HG03280 (cell line): ENCODE results near the gene PNCK.
"Not testable (repeated sequence)": the region's sequence is repeated elsewhere in the genome, so short reads cannot be mapped to it uniquely, and the experiment has no call there.

Source experiments
- ATAC-seq: cut with Tn5 transposase; IDR thresholded peaks from one replicate; pipeline ENCODE4 v1.9.1; 2021; ENCODE audit warnings: mild to moderate bottlenecking, moderate library complexity; ENCODE audit not compliant: unreplicated experiment

PNCK gene

DNA sequence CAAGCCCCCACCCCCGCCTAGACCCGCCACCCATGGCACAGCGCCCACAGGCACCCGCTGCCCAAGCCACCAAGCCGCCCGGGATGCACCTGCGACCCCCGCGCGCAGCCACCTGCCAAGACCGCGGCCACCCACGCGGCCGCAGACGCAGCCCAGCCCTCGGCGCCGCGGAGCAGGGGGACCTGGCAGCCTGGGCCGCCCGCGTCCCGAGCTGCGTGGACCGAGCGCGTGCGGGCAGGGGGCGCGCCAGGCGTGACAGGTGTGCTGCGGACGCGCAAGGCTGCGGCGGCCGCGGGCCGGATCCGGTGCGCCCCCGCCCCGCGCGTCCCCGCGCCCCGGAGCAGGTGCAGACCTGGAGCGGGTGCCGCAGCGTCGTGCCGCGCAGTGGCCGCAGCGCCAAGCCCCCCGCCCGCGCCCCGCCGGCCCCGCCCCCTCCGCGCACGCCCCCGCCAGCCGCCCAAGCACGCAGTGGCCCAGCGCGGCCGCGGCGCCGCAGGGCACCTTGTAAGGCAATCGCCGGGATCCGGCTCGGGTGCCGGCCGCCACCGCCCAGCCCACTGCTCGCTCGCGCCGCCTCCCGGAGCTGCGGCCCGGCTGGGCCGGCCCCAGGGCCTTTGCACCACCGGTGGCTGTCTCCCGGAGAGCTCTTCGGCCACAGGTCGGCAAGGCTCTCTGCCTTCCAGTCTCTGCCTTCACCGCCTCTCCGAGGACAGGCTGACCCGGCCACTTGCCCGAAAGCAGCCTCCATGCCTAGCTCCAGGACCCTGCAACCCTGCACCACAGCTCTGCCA lies at the start of gene PNCK:
Gene PNCK (minus strand): TSS at position 386 of the 791 bp plus-strand sequence. CDS start 737 bp downstream, outside the sequence.
- ATAC-seq = no peak

DNA sequence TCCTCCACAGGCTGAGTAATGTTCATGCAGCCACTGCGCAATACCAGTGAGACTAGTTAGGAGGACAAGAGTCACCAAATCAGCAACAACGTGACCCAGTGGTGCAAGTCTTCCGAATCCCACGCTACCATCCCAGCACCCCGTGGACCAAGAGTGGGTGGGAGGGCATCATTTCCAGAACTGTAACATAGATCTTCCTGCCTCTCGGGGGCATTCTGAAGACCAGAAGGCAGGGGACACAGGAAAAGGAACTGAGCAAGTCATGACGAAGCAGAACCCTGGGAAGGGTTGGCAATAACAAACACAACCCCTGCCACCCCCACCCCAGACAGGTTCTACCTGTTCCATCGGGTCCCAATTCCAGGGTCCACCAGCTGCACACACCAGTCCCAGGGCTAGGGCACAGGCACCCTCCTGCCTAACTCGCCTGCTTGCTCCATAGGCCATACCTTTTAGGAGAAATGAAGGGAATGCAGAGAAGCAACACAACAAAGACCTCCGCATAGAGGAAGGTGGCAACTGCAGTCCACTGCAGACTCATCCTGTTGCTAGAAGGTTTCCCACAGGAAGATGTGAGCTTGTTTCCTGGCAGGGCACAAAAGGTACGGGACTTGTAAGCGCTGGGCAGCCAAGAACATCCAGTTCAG lies 49.2 kb upstream of the PNCK start:
- ATAC-seq = no peak

DNA sequence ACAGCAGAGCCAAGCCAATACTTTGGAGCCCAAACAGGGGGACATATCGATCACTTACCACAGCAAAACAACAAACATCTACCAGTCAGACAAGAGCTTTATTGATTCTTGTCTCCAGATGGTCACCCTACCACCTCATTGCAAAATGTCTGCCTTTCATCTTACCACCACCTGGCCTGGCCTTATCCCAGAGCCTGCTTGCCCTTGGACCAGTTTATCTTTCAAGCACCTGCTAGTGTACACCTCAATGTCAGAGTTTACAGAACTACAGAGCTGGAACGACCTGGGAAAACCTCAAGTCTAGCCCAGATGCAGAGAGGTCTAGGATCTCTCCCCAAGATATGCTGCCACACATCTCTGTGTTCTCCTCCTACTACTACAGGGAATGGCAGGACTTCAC lies 46.1 kb upstream of the PNCK start:
- no peak for ATAC-seq

DNA sequence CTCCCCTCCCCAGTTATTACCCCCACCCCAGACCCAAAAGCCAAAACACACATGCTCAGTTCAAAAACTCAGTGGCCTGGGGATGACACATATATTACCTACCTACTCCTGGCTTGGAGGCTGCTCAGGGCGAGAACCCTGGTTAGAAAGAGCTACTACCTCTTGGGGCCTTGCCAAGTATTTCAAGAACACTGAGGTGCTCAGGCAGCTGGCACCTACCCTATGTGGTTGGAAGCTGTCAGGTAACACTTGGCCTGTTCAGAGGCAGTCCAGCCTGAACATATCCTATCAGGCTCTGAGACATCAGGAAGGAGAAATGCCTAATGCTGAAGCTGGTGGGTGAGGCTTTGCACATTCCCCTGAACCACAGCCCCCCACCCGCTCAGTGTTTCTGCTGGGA lies 45.6 kb upstream of the PNCK start:
- no peak for ATAC-seq

DNA sequence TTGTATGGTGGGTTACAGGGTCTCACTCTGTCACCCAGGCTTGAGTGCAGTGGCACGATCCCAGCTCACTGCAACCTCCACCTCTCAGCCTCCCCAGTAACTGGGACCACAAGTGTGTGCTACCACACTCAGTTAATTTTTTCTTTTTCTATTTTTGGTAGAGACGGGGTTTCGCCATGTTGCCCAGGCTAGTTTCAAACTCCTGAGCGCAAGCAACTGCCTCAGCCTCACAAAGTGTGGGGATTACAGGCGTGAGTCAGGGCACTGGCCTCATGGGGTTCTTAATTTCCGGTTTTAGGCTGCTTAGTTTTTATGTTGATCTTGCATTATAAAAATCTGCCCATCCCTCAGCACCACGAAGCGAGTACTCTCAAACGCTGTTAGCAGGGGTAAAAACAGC lies 43.8 kb upstream of the PNCK start:
- ATAC-seq = no peak

DNA sequence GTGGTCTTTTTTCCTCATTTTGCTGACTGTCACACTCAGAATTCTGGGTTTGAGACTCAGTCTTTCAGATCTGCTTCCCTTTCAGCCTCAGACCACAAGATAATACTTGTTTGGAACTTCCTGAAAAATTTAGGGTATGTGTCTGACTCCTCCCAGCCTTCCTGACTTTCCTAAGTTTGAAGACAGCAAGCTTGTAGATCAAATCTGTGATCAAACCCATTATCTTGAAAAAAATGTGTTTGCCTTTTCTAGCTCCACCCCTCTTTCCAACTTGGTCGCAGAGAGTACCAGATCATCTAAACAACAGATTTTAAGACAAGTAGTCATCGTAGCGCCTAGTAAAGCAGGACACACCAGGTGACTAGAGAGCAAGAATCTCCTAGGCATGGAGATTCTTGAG lies 40.6 kb upstream of the PNCK start:
- ATAC-seq = no peak

DNA sequence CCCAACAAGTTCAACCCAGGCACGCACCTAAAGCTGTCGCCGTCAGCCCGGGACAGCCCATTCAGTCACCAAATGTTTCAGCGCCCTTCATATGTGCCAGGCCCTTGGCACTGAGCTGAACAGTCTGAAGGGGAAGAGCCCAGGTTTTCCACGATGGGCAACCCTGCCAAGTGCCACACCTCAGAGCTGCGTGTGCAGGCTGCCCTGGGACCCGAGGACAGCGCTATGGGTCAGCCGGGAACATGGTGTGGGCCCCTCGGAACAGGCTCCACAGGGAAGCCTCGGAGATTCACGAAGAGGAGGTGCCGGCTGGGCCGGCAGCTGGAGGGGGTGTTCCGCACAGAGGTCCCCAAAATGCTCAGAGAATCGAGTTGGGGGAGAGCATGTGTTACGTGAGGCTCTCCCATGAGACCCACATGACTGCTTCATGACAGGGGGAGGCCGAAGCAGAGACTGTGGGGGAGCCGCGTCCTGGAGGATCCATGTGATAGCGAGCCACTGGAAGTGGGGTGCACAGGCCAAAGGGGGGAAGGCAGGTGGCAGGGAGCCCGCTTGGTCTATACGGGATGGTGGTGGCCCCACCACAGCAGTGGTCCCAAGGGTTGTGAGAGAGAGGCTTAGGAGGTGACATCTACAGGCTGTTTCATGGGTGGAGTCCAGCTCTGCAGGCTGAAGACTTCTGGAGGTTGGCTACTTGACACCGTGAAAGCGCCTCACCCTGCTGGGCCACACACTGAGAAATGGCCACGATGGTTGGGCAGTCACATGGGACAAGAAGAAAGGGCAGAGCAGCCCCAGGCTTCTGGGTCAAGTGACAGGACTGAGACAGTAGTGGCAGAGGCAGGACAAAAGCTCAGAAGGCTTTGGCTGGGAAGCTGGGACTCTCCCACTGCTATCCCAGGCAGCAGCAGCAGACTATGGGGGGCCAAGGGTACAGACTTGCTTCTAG lies 36.4 kb upstream of the PNCK start:
- no peak for ATAC-seq

DNA sequence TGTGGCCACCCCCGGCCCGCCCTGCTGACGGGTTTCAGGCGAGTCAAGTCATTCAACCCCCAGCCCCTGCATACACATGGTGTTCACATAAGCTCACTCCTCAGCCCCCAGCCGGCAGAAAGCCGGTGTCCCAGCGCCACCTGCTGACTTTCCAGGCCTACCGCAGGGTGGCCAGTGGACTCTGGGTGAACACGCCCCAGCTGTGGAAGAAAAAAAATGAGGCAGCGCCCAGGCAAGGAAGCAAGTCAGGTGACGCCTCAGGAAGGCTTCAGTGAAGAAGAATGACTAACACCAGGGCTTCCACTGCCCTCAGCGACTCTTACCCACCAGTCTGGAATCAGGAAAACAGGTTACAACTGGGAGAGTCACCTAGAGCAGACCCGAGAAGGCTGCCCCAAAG lies 34.8 kb upstream of the PNCK start:
- no peak for ATAC-seq

DNA sequence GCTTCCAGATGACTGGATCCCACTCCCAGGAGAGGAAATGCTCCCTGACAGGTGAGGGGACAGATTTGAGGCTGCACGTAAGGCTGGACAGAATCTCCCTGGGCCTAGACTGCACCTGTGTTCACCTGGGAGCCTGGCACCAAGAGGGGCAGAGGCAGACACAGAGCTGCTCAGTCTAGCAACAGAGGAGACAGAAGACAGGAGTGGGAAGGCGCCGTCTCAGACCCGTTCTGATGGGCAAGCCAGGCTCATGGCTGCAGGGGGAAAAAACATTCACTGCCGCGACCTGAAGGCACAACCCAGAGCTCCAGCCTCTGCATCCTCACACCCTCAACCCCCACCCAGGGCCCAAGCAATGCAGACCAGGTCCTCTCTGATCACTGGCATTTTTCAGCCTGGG lies 33.8 kb upstream of the PNCK start:
- ATAC-seq = no peak

DNA sequence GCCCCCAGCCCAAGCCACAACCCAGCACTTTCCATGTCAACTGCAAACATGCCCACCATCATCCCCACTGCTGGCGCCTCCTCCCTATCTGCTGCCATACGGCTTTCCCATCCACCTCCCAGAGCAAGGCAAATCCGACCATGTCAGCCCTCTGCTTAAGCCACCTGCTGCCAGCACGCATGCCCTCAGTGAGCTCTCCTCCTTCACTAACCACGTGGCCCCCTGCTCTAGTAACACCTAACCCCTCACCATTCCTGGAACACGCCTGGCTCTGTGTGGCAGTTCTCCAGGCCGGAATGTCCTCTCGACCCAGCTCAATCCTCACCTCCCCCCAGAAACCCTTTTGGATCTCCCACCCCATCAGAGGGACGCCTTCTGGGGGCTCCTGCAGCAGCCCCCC lies 33.2 kb upstream of the PNCK start:
- no peak for ATAC-seq

DNA sequence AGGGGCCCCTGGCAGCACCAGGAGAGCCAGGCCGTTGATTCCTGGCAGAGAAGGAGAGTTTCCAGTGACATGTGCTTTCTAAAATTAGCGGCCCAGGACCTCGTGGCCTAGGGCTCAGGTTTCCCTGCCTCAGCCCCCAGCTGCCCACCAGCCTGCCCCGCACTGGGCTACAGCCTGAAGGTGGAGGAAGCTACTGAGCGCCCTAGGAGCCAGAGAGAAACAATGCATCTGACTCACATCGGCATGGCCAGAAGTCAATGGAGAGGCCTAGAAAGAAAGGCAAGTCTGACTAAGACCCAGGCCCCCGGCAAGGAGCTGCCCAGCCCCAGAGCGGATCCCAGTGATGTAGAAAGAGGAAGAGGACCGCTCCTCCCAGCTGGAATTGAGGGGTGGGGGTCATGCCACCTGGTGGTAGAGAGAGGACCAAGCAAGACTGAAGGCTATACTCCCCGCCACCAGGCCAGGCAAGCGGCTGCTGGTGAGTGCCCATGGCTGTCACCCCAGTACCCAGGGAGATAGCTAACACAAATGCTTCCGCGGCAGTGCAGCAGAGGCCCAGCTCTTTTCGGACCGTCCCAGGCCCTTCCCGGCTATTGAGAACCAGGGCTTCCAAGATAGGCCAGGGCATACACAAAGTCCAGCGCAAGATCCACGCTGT lies 31.9 kb upstream of the PNCK start:
- ATAC-seq = not testable (repeated sequence)

DNA sequence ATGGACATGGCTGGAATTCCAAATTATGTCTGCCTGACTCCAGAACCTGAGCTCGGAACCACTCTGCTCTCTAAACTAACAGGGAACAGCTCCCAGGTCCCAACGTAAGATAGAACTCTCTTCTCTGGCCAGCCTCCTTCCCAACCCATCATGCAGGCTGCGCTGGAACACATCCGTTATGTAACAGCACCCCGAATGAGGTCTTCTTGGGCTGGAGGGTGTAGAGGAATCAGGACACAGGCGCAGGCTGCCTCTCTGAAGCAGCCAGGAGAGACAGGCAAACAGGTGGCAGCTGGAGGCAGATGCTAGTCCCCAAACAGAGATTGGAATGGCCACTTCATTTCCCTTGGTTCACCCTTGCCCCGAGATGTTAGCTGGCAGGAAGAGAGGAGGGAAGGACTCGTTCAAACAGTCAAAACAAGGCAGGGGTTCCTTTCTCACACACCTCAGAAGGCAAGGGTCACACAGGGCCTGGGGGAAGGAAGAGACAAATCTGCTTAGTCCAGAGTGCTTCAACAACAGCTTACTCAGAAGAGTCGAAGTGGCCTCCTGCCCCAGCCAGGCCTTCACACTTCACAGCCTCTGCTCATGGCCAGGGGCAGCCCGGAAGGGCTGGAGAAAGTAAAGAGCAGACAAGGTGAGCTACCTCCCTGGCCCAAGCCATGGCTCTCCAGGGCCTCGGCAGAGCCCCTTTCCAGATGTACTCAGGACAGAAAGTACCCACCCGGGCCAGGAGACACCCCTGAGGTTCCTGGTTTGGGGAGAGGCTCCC lies 31.2 kb upstream of the PNCK start:
- ATAC-seq = not testable (repeated sequence)

DNA sequence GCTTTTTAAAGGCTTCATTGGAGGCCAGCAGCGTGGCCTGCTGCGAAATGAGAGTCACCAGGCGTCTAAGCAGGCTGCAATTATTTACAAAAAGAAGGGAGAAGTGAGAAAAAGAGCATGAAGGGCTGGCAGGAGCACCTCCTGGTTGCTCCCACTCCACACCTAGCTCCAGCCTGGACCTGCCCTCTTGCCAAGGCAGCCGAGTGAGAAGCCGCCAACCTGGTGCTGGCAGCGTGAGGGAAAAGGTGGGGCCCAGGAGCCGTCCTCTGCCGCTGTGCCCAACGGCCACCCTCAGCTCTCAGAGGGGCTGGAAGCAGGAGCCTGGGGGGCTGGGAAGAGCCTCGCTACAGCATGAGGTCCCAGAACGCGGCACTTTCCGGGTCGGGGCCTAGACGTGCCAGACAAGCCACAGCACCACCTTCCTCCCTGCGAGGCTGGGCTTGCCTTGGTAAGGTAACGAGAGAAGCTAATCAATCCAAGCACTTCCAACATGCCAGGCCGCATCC lies 30.5 kb upstream of the PNCK start:
- no peak for ATAC-seq

DNA sequence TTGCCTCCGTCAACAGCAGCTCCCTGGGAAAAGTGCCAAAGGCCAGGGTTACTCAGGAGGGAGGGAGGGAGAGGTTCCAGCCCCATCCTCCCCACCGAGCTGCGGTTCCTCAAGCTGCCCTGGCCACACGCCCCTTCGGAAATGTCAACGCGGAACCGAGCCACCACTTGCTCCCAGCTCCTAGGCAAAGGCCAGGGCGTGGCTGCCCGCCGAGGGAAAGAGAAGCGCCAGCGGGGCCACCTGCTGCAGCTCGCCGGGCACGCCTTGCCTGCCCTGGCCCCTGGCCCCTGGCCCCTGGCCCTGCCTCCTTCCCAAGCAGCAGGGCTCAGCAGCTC lies 29.4 kb upstream of the PNCK start:
- no peak for ATAC-seq

DNA sequence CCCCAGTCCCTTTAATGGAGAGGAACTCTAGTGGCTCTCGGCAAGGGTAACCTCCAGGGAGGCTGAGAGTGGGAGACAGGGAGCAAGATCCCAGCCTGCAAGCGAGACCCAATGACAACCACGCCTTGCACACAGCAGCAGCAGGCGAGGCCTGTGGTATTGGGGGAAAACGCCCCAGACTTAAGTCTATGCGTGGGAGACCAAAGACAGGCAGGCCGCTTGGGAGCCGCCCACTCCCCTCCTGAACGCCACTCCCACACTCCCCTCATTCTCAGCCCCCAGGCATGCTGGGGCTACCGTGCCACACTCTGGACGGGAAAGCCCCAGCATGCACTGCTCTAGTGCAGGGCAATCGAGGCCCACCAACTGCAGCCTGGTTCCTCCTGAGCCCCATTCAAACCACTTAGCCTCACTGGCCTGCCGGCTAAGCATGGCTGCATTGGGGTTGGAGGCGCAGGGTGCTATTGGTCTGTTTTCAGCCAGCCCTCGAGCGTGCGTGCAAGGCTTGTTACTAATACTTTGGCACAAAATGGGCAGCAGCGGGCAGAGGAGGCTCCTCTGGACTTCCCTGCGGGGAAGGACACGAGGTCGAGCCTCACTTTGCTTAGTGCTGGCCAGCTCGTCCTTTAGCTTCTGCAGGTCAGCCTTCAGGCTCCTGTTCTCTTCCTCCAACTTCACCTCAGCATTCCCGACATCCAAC lies 28.9 kb upstream of the PNCK start:
- ATAC-seq = no peak

DNA sequence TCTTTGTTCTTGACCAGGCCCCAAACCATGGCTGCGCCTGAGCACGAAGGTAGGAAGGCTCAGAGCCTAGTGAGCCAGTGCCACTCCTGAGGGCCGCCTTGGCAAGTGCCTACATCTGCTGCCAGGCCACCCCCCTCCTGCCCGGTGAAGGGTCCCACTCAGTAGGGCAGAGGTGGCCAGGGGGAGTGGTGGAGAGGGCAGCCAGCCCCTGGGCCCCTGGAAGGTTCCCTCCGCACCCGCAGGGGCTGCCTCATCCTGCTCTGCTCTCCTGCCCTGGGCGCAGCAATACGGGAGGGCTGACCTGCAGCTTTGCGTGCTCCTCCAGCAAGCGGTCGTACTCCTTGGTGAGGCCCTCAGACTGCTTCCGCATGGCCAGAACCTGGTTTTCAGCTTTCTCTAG lies 28.1 kb upstream of the PNCK start:
- no peak for ATAC-seq

DNA sequence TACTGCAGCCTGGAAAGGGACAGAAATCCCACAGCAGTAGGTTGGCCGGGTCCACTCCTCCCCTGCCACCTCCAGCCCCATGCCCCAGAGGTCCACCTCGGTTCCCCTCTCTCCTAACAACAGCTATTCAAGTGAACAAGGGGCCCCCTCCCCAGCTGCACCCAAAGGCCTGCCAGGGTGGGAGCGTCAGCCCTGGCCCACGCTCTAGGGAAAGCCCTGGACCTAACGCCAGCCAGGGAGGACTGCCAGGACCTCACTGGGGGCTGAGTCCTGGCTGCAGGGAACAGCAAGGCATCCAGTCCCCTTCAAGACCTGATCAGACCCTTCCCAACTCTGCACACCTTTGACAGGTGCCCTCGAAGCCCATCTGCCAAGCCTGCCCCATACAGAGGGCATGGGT lies 27.4 kb upstream of the PNCK start:
- no peak for ATAC-seq

DNA sequence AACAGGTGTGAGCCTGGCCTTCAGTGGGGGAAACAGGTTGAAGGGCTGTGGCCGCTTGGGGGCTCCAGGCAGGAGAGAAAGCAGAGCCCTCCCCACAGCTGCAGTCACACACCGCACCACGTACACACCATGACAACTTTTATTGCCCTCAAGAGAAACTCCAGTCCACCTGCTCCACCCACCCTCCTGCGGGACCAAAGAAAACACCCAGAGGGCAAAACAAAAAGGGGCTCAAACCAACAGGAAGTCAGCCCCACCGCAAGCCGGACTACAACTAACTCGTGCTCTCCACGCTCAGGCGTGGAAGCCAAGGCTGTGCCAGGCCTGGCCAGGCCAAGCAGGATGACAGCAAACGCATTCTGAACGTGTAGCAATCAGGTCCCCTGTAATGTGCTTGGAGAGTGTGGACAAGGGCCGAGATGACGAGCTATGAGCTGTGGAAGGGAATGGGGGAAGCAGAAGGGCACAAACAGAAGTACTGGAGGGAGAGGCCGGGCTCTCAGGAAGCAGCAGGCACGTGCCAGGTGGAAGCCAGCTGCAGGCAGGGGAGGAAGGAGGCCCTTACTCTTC lies 26.8 kb upstream of the PNCK start:
- no peak for ATAC-seq

DNA sequence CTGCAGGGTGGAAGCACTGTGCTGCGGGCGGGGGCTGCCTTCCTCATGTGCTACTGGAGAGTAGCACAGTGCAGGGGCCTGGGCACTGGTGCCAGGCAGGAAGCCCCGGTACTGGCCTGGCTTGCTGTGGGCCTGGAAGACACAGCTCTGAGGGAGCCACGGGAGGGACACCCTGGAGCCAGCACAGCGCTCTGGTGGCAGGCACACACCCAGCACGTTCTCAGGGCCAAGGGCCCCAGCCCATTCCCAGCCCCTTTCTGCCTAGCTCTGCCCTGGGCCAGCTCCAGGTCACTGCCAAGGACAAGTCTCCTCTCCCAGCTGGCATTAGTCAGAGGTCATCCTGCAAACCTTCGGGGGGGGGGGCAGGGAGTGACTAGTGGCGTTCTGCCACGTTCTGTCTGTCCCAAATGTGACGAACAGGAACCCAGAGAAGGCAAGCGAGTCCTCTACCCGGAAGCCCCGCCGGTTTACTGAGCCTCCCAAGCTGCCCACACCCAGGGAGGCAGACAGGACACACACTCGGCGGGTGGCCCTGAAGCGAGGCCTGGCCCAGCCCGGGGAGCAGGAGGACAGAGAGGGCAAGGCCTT lies 26.3 kb upstream of the PNCK start:
- not testable (repeated sequence) for ATAC-seq
